H1 (cell line): Measurements from ENCODE around the gene MANSC4. TPM values are rescaled to one million over a fixed set of nuclear protein-coding genes. Genes with fewer than 3 reads are reported as not detected.

Experiments used
- ATF3 ChIP-seq: IDR thresholded peaks from 2 replicates; pipeline ENCODE4 v1.6.1; 2011; ENCODE audit warnings: low read depth, mild to moderate bottlenecking, low read length; ENCODE audit not compliant: insufficient read depth
- CBX8 ChIP-seq: fragments of 300-800, 300-1000 bp; sonication (generic); IDR thresholded peaks from 2 replicates; pipeline ENCODE4 v1.7.1; 2016; ENCODE audit warnings: low read depth, low read length, borderline replicate concordance
- CHD1 ChIP-seq: IDR thresholded peaks from 2 replicates; pipeline ENCODE4 v1.6.1; 2012; ENCODE audit warnings: low read depth, low read length, improper control_type of control experiment
- CHD7 ChIP-seq: fragments of 300-600 bp; sonication (generic); IDR thresholded peaks from 2 replicates; pipeline ENCODE4 v1.7.1; 2012; ENCODE audit warnings: low read length, moderate library complexity, mild to moderate bottlenecking, inconsistent platforms; ENCODE audit not compliant: insufficient replicate concordance
- CREB1 ChIP-seq: IDR thresholded peaks from 2 replicates; pipeline ENCODE4 v1.6.1; 2012; ENCODE audit warnings: inconsistent platforms
- GABPA ChIP-seq: IDR thresholded peaks from 2 replicates; pipeline ENCODE4 v1.6.1; 2011; ENCODE audit warnings: mild to moderate bottlenecking, low read length, moderate library complexity, borderline replicate concordance; ENCODE audit not compliant: insufficient read depth
- MAFK ChIP-seq: IDR thresholded peaks from 2 replicates; pipeline ENCODE4 v1.6.1; 2012; ENCODE audit warnings: low read depth, mild to moderate bottlenecking, improper control_type of control experiment, low read length
- RAD21 ChIP-seq, 2 experiments: IDR thresholded peaks in 1 of 2; conservative IDR thresholded peaks in 1 of 2; 2 replicates each; pipeline ENCODE4 v1.6.1; 2011; ENCODE audit warnings: low read depth in 2 of 2, low read length in 2 of 2, improper control_type of control experiment in 1 of 2, inconsistent platforms in 1 of 2, mild to moderate bottlenecking in 1 of 2, moderate library complexity in 1 of 2
- RXRA ChIP-seq: IDR thresholded peaks from 2 replicates; pipeline ENCODE4 v1.6.1; 2011; ENCODE audit warnings: low read depth, mild to moderate bottlenecking, low read length, moderate library complexity; ENCODE audit not compliant: insufficient read depth
- TAF1 ChIP-seq: IDR thresholded peaks from 2 replicates; pipeline ENCODE4 v1.6.1; 2011; ENCODE audit warnings: mild to moderate bottlenecking, low read depth, low read length
- ZNF274 ChIP-seq: IDR thresholded peaks from 2 replicates; pipeline ENCODE4 v1.7.0; 2012; ENCODE audit warnings: low read length, borderline replicate concordance; ENCODE audit errors: extremely low read depth
- polyA plus RNA-seq, 7 experiments: library from polyadenylated mRNA; depleted of rRNA in 3 of 7; stranded (reverse) in 5 of 7; unstranded in 2 of 7; fragments of >200 nt in 5 of 7; fragments of 200-250 nt in 2 of 7; gene quantifications; 1 replicate in 5 of 7; 2 replicates in 1 of 7; 4 replicates in 1 of 7; pipeline versions ENCODE4 v1.2.1 to v1.2.3, GENCODE V29; 2011 to 2013; ENCODE audit warnings: missing spikeins in 2 of 7, mixed read lengths in 2 of 7
- total RNA-seq: library from RNA; stranded (reverse); fragmentation: NEBNext Ultra II Directional; extraction: Animal tissue kit (Norgen Biotek cat#: 25700); gene quantifications from 2 replicates; pipeline ENCODE4 v1.2.1, GENCODE V29; 2021

The MANSC4 gene
- total and polyA plus RNA-seq, 2 of the 8 experiments (the other 6 are each of a cell fraction or from before 2014, with no cell fraction given): not detected

- no peak for TF ChIP-seq CHD7
- TF ChIP-seq RXRA: no peak
- TF ChIP-seq ATF3: no peak
- no peak for TF ChIP-seq GABPA
- TF ChIP-seq RAD21 (IDR thresholded peaks at IDR 0.05 in 1 of 2, conservative IDR thresholded peaks at IDR 0.05 in 1 of 2; ENCODE audit: low read depth in 2 of 2, low read length in 2 of 2): no peak
- TF ChIP-seq CHD1: no peak
- TF ChIP-seq TAF1: no peak
- no peak for TF ChIP-seq ZNF274
- TF ChIP-seq MAFK: no peak
- no peak for TF ChIP-seq CBX8
- no peak for TF ChIP-seq CREB1
Measured at GRCh38 chr12:27802511-27802910, 22.5 kb upstream of the MANSC4 start (continued).
